Dendritic cell treated with granulocyte-macrophage colony-stimulating factor and Interleukin-4, amounts not matched to agents 40 ng/mL and 50 ng/mL, for 4 days (primary cell): ENCODE data around the gene EPHA6.

Source experiments
- H3K27ac Mint-ChIP-seq: one replicate; pipeline ENCODE4 v1.8.0; 2022; ENCODE audit warnings: mild to moderate bottlenecking, mixed read lengths
- H3K27me3 Mint-ChIP-seq: one replicate; pipeline ENCODE4 v1.8.0; 2022; ENCODE audit warnings: mild to moderate bottlenecking, mixed read lengths
- H3K36me3 Mint-ChIP-seq: one replicate; pipeline ENCODE4 v1.8.0; 2022; ENCODE audit warnings: low read depth, mixed read lengths
- H3K4me1 Mint-ChIP-seq: one replicate; pipeline ENCODE4 v1.8.0; 2022; ENCODE audit warnings: low read depth, mixed read lengths
- H3K4me3 Mint-ChIP-seq: one replicate; pipeline ENCODE4 v1.8.0; 2022; ENCODE audit warnings: mild to moderate bottlenecking, moderate library complexity, mixed read lengths
- H3K9me3 Mint-ChIP-seq: one replicate; pipeline ENCODE4 v1.8.0; 2022; ENCODE audit warnings: mixed read lengths
- intact Hi-C: fragments of 100-400 bp; cut with micrococcal nuclease; formaldehyde crosslinking; loops from one replicate; pipeline ENCODE4 v1.15.0; 2022

EPHA6 gene

DNA sequence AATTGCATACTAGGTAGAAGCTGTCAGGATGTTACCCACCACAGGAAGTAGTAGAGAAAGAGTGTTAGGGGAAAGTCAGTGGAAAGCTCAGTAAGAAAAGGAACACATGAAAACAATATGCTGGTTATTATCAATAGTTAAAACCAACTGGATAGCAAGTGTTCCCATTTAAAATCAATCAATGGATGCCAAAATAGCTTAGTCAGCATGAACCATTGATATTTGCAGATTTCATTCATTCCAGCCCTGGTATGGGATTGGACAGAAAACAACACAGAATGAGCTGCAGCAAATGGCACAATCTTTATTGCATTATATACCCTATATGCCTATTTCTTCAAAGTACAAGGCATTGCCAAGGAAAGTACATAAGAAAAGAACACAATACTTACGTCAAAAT lies 293.7 kb downstream of the EPHA6 start:
- Mint-ChIP-seq H3K36me3 (no peaks in the 10 kb centered on the region), H3K4me3 (no peak overlapping the region), H3K27me3 (no peaks in the 10 kb centered on the region), H3K27ac (no peak overlapping the region), H3K4me1 (no peaks in the 10 kb centered on the region), H3K9me3 (peaks cover 13% of the 10 kb centered on the region)
- intact Hi-C loops, result no loop called here

DNA sequence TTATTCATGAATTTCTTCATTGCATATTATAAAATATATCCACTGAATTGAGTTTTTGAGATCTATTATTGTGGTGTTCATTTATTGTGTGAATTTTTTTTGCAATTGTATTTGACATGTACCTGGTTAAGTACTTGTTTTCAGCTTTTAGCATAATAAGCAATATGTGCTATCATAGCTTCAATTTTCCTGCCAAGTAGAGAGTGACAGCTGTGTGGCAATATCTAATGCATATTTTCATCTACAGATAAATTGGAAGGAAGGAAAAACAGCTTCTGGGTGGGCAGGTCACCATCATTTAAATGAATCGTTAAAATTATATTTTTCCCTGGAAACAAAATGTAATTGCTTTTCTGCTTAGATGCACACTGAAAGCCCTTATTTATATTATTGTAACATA lies 296.9 kb downstream of the EPHA6 start:
- Mint-ChIP-seq H3K4me3 (no peak overlapping the region), H3K27ac (no peak overlapping the region), H3K36me3 (no peaks in the 10 kb centered on the region), H3K27me3 (no peaks in the 10 kb centered on the region), H3K9me3 (no peaks in the 10 kb centered on the region), H3K4me1 (no peaks in the 10 kb centered on the region)
- intact Hi-C loops, result no loop called here

DNA sequence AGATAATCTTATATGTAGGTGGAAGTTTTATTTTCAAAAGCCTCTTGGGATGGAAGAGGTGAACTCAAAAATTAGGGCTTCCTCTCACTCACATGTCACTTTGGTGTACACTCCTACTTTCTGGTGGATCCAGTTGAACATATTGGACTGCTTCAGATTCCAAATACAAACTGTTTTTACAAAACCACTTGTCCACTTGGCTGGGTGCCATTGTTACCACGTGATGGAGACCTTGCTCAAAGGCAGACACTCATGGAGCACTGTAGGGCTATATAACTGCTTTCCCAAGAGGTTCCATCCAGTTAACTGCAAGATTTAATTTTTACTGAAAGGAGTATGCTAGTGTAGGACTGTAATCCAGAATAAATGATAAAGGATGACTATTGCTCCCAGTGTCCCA lies 307.0 kb downstream of the EPHA6 start:
- no peaks in the 10 kb centered on the region for H3K4me1 Mint-ChIP-seq
- no peaks in the 10 kb centered on the region for H3K27me3 Mint-ChIP-seq
- H3K36me3 Mint-ChIP-seq, result no peaks in the 10 kb centered on the region
- intact Hi-C loops, result no loop called here
- no peaks in the 10 kb centered on the region for H3K9me3 Mint-ChIP-seq
- no peak overlapping the region for H3K4me3 Mint-ChIP-seq
- no peak overlapping the region for H3K27ac Mint-ChIP-seq

DNA sequence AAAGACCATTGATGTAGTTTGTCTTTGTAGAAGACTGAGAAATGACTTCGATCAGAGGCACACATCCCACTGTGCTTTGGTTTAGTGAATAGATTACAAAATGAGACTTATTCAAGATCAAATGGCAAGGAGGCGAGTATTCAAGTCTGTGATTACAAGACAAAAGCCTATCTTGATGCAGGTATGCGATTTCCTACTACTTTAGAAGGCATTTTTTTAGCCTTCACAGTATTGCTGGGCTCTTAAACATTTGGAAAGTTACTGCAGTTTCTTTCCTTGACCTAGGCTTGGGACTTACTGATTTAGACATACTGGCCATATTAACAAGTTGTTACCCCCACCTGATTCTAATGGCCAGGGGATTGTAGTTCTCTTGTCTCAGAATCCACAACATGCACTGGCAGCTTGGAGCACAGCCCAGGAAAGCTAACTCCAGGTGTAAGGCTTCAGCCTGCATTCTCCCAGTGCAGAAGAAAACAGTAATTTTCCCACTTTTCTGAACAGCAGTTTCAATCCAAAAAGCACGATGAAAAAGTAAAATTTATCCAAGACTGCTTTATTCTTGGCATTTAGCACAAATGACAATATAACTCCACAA lies 311.6 kb downstream of the EPHA6 start:
- H3K9me3 Mint-ChIP-seq, result peaks cover 16% of the 10 kb centered on the region
- no peaks in the 10 kb centered on the region for H3K4me1 Mint-ChIP-seq
- H3K36me3 Mint-ChIP-seq, result no peaks in the 10 kb centered on the region
- H3K27ac Mint-ChIP-seq, result no peak overlapping the region
- no peak overlapping the region for H3K4me3 Mint-ChIP-seq
- H3K27me3 Mint-ChIP-seq, result no peaks in the 10 kb centered on the region
- intact Hi-C loops, result no loop called here

DNA sequence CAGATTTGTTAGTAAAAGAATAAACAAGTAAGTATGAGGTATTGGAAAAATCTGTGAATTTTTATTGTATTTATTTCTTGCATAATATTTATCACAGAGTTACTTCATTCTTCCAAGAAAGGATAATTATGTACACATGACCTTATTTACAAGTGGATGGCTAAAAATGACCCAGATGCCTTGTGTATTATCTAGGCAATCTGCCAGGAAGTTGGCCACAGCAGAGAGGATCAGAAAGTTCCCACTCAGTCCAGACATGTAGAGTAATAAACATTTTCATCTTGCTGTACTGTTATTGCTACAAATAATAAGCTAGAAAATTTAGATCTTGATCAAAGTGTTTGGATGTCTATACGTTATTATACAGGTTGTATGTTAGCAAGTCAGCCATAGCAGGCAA lies 317.1 kb downstream of the EPHA6 start:
- Mint-ChIP-seq H3K4me1 (no peaks in the 10 kb centered on the region), H3K9me3 (peaks cover 16% of the 10 kb centered on the region), H3K27me3 (no peaks in the 10 kb centered on the region), H3K4me3 (no peak overlapping the region), H3K27ac (no peak overlapping the region), H3K36me3 (no peaks in the 10 kb centered on the region)
- intact Hi-C loops, result no loop called here

DNA sequence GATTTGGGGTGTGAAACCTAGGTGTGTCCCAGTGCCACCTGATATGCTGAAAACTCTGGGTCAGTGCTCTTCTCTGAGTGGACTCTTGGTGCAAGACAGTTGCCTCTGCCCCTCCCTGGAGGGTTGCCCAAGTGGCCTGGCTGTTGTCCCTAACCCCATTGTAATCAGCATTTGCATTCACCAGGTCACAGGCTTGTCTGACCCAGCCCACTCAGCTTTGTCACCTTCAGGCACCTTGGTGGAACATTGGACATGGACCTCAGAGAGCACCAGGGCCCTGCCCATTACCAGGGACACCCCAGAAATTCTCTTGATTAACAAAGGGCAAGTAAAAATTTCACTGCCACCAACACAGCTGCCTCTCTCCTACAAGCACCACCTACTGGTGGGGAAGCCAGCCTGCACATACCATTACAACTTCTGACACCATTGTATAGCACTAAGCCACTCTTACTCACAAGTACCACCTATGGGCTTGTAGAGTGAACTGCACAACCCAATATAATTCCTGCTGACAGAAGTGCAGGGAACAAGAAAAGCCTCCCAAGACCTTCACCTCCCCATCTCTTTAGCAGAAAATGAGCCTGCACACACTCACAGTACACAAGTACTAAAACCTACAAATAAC lies 324.6 kb downstream of the EPHA6 start:
- intact Hi-C loops, result no loop called here
- Mint-ChIP-seq H3K27ac (no peak overlapping the region), H3K9me3 (peaks cover 42% of the 10 kb centered on the region), H3K36me3 (no peaks in the 10 kb centered on the region), H3K27me3 (no peaks in the 10 kb centered on the region), H3K4me1 (no peaks in the 10 kb centered on the region), H3K4me3 (no peak overlapping the region)

DNA sequence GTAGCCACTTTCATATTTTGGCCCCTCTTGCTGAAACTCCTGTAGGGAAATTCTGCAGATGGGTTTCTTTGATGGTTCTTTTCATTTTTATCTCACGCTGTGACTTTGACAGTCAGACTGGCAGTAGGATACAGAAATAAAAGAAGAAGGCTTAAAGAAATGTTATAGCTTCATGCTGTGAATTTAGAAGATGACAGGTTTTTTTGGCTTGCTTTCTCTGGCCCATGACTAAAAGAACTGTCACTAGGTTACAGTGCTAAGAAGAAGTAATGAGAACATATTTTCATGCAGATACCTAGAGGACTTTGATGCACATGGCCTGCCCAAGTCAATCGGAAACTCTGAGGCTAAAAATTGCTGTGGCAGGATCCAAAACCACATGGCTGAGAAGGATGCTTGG lies 334.5 kb downstream of the EPHA6 start:
- no peaks in the 10 kb centered on the region for H3K36me3 Mint-ChIP-seq
- no peaks in the 10 kb centered on the region for H3K4me1 Mint-ChIP-seq
- intact Hi-C loops, result no loop called here
- H3K9me3 Mint-ChIP-seq, result peaks cover 15% of the 10 kb centered on the region
- no peak overlapping the region for H3K27ac Mint-ChIP-seq
- no peaks in the 10 kb centered on the region for H3K27me3 Mint-ChIP-seq
- H3K4me3 Mint-ChIP-seq, result no peak overlapping the region

DNA sequence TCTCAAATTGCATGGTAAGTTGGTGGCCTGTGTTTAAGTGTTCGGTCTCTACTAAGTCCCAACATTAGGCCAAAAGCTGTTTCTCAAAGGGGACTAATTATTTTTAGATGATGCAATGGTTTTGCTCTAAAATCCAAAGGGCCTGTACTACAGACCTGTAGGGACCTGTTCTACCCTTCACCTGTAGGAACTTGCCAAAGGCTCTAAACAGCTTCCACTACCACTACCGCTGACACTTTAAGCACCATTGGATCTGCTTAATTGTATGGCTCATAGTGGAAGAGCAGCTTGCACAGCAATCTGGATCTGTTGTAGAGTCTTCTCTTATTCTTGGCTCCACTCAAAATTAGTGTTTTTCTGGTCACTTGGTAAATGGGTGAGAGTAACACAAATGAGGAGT lies 346.8 kb downstream of the EPHA6 start:
- no peak overlapping the region for H3K4me3 Mint-ChIP-seq
- intact Hi-C loops, result no loop called here
- H3K27me3 Mint-ChIP-seq, result no peaks in the 10 kb centered on the region
- peaks cover 34% of the 10 kb centered on the region for H3K9me3 Mint-ChIP-seq
- no peak overlapping the region for H3K27ac Mint-ChIP-seq
- no peaks in the 10 kb centered on the region for H3K4me1 Mint-ChIP-seq
- no peaks in the 10 kb centered on the region for H3K36me3 Mint-ChIP-seq

DNA sequence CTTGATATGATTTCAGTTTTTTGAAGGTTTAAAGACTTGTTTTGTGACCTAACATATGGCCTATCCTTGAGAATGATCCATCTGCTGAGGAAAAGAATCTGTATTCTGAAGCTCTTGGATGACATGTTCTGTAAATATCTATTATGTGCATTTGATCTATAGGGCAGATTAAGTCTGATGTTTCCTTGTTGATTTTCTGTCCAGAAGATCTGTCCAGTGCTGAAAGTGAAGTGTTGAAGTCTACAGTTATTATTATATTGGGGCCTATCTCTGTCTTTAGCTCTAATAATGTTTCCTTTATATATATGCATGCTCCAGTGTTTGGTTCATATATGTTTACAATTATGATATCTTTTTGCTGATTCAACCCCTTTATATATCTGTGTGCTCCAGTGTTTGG lies 362.8 kb downstream of the EPHA6 start:
- H3K27ac Mint-ChIP-seq, result no peak overlapping the region
- no peaks in the 10 kb centered on the region for H3K4me1 Mint-ChIP-seq
- peaks cover 57% of the 10 kb centered on the region for H3K9me3 Mint-ChIP-seq
- intact Hi-C loops, result no loop called here
- no peak overlapping the region for H3K4me3 Mint-ChIP-seq
- no peaks in the 10 kb centered on the region for H3K27me3 Mint-ChIP-seq
- no peaks in the 10 kb centered on the region for H3K36me3 Mint-ChIP-seq

DNA sequence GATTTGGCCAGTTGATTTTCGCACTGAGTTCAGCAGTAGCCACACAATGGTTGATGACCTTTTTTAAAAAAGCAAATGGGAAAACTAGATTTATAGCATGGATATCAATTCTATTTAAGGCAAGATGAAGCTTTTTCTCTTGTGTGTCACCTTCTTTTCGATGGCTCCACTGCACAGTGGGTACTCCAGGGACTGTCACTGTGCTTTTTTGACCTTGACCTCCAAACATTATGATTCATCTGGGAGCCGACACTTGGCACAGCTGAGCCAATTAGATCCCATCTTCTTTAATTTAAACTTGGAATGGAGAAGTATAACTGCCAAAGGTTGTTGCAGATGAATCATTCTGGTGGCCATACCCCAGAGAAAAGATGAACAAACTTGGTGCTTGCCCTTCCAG lies 367.3 kb downstream of the EPHA6 start:
- H3K9me3 Mint-ChIP-seq, result peaks cover 50% of the 10 kb centered on the region
- intact Hi-C loops, result no loop called here
- no peaks in the 10 kb centered on the region for H3K4me1 Mint-ChIP-seq
- no peak overlapping the region for H3K27ac Mint-ChIP-seq
- no peaks in the 10 kb centered on the region for H3K27me3 Mint-ChIP-seq
- no peak overlapping the region for H3K4me3 Mint-ChIP-seq
- no peaks in the 10 kb centered on the region for H3K36me3 Mint-ChIP-seq

DNA sequence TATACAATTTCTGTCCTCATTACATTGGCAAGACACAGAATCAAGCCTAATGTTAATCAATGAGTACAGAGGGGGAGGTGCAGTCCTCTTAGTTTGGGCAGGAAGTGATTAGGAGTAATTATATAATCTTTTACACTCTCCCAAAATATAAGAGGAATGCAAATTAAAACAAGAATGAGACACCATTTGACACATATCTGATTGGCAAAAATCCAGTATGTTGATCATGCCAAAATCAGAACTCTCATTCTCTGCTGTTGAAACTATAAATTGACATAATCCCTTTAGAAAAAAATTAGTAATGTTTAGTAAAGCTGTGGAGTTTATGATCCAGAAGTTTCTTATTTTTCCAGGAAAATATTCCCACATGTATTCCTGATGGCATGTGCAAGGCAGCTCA lies 373.4 kb downstream of the EPHA6 start:
- H3K27me3 Mint-ChIP-seq, result no peaks in the 10 kb centered on the region
- H3K4me3 Mint-ChIP-seq, result no peak overlapping the region
- intact Hi-C loops, result no loop called here
- no peaks in the 10 kb centered on the region for H3K36me3 Mint-ChIP-seq
- H3K4me1 Mint-ChIP-seq, result no peaks in the 10 kb centered on the region
- H3K27ac Mint-ChIP-seq, result no peak overlapping the region
- no peaks in the 10 kb centered on the region for H3K9me3 Mint-ChIP-seq

DNA sequence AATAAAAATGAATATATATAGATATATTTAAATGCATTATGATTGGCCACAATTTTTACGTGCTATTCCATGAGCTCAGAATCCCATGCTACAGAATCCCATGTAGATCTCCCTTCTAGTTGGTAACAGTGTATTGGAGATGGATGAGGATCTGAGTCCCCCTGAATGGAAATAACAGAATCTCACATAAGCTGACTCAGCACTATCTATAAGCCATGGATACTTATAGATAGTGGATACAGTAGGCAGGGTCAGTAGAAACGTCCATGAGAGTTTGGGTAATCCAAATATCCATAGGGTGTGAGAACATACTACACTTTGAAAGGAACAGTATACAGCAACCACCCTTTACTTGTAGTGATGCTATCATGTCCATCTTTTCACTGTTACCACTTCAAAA lies 375.4 kb downstream of the EPHA6 start:
- no peaks in the 10 kb centered on the region for H3K27me3 Mint-ChIP-seq
- no peaks in the 10 kb centered on the region for H3K36me3 Mint-ChIP-seq
- no peak overlapping the region for H3K4me3 Mint-ChIP-seq
- H3K27ac Mint-ChIP-seq, result no peak overlapping the region
- no peaks in the 10 kb centered on the region for H3K4me1 Mint-ChIP-seq
- H3K9me3 Mint-ChIP-seq, result peaks cover 9% of the 10 kb centered on the region
- intact Hi-C loops, result no loop called here

DNA sequence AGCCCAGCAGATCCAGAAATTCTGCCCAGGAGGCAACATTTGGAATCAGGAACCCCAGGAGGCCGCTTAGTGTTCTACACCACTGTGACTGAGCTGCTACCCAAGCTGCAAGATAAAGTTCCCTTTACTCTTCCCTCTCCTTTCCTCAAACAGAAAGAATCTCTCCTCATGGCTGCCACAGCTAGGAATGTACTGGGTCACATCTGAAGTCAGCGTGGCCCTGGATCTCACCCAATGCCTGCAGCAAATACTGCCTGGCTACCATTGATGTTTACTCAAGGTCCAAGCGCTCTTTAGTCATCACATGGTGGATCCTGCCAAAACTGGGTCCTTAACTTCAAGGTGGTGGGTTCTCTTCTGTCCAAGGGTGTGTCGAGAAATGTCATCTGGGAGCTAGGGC lies 382.7 kb downstream of the EPHA6 start:
- H3K4me1 Mint-ChIP-seq, result no peaks in the 10 kb centered on the region
- no peak overlapping the region for H3K4me3 Mint-ChIP-seq
- no peak overlapping the region for H3K27ac Mint-ChIP-seq
- no peaks in the 10 kb centered on the region for H3K27me3 Mint-ChIP-seq
- H3K9me3 Mint-ChIP-seq, result peaks cover 28% of the 10 kb centered on the region
- no peaks in the 10 kb centered on the region for H3K36me3 Mint-ChIP-seq
- intact Hi-C loops, result no loop called here

DNA sequence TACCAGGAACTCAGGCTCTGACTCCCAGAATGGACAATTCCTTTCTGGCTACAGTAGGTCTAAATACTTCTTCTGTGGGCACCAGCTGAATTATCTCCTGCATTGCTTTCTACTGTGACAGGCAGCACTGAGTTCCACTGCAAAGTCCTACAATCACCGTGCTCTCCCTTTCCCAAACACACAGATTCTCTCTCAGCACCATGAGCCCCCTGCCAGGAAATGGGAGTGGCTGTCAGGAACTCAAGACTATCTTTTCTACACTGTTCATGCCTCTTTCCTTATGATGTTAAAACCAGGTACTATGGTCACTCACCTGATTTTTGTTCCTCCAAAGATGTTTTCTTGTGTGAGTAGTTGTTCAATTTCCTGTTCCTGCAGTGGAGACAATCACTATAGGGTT lies 383.4 kb downstream of the EPHA6 start:
- intact Hi-C loops, result no loop called here
- Mint-ChIP-seq H3K27ac (no peak overlapping the region), H3K36me3 (no peaks in the 10 kb centered on the region), H3K27me3 (no peaks in the 10 kb centered on the region), H3K9me3 (peaks cover 28% of the 10 kb centered on the region), H3K4me1 (no peaks in the 10 kb centered on the region), H3K4me3 (no peak overlapping the region)

DNA sequence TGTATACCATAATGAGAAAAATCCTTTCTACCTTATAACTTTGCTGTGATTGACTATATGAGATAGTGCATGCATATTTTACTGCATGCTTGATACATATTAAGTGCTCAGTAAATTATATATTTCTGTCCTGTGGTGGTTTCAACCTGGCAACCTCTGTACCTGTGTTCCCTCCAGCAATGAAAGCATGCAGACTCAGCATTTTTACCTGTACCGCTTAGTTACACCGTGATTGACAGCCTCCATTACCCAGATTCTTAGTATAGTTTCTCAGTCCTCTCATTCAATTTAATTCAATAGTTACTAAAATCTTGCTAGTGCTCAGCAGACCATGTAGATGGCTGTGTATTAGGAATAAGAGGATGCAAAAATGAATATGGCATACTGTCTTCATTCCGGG lies 386.0 kb downstream of the EPHA6 start:
- H3K9me3 Mint-ChIP-seq, result peaks cover 19% of the 10 kb centered on the region
- H3K27ac Mint-ChIP-seq, result no peak overlapping the region
- no peaks in the 10 kb centered on the region for H3K27me3 Mint-ChIP-seq
- intact Hi-C loops, result no loop called here
- H3K4me3 Mint-ChIP-seq, result no peak overlapping the region
- no peaks in the 10 kb centered on the region for H3K36me3 Mint-ChIP-seq
- no peaks in the 10 kb centered on the region for H3K4me1 Mint-ChIP-seq
